Measurements from ENCODE around the gene ATP1A2. TPM values are rescaled to one million over a fixed set of nuclear protein-coding genes. Genes with fewer than 3 reads are reported as not detected.
"Not testable (repeated sequence)": the region's sequence is repeated elsewhere in the genome, so short reads cannot be mapped to it uniquely, and the experiment has no call there.

Gene ATP1A2
- total RNA-seq, 1 experiment from 2014 or later, result not detected

- DNase-seq (ENCODE audit: low read depth), result peak; percentile 87
Measured at GRCh38 chr1:160124705-160125478, 9.3 kb downstream of the ATP1A2 start.

GRCh38 chr1:160125746-160126145, 10.2 kb downstream of the ATP1A2 start:
- peak; percentile 79 for DNase-seq (ENCODE audit: low read depth)

- DNase-seq (ENCODE audit: low read depth), result not testable (repeated sequence)
Measured at GRCh38 chr1:160126342-160126741, 10.8 kb downstream of the ATP1A2 start.

- DNase-seq (ENCODE audit: low read depth), result no peak
Measured at GRCh38 chr1:160127381-160127780, 11.8 kb downstream of the ATP1A2 start.

- DNase-seq (ENCODE audit: low read depth), result peak; percentile 51
Measured at GRCh38 chr1:160127865-160128523, 12.4 kb downstream of the ATP1A2 start.

GRCh38 chr1:160128636-160129035, 13.1 kb downstream of the ATP1A2 start:
- DNase-seq (ENCODE audit: low read depth), result no peak

- peak; percentile 46 for DNase-seq (ENCODE audit: low read depth)
Measured at GRCh38 chr1:160129046-160129445, 13.5 kb downstream of the ATP1A2 start.

GRCh38 chr1:160129558-160129957, 14.0 kb downstream of the ATP1A2 start:
- no peak for DNase-seq (ENCODE audit: low read depth)

GRCh38 chr1:160129966-160130365, 14.4 kb downstream of the ATP1A2 start:
- no peak for DNase-seq (ENCODE audit: low read depth)

GRCh38 chr1:160130486-160130885, 14.9 kb downstream of the ATP1A2 start:
- no peak for DNase-seq (ENCODE audit: low read depth)

- DNase-seq (ENCODE audit: low read depth), result no peak
Measured at GRCh38 chr1:160130939-160131338, 15.4 kb downstream of the ATP1A2 start.

GRCh38 chr1:160131803-160132565, 16.4 kb downstream of the ATP1A2 start:
- DNase-seq (ENCODE audit: low read depth), result no peak

GRCh38 chr1:160133990-160134770, 18.6 kb downstream of the ATP1A2 start:
- DNase-seq (ENCODE audit: low read depth), result no peak

GRCh38 chr1:160134791-160135572, 19.4 kb downstream of the ATP1A2 start:
- no peak for DNase-seq (ENCODE audit: low read depth)

GRCh38 chr1:160136121-160136925, 20.8 kb downstream of the ATP1A2 start:
- DNase-seq (ENCODE audit: low read depth), result no peak

- DNase-seq (ENCODE audit: low read depth), result no peak
Measured at GRCh38 chr1:160136926-160137200, 21.3 kb downstream of the ATP1A2 start.

- DNase-seq (ENCODE audit: low read depth), result no peak
Measured at GRCh38 chr1:160137216-160137862, 21.8 kb downstream of the ATP1A2 start.

GRCh38 chr1:160139840-160140239, 24.3 kb downstream of the ATP1A2 start:
- no peak for DNase-seq (ENCODE audit: low read depth)

GRCh38 chr1:160143695-160144094, 28.1 kb downstream of the ATP1A2 start:
- DNase-seq (ENCODE audit: low read depth), result no peak

- no peak for DNase-seq (ENCODE audit: low read depth)
Measured at GRCh38 chr1:160144921-160145320, 29.4 kb downstream of the ATP1A2 start.
